Measurements from ENCODE around the gene MYO19.

- TF ChIP-seq CTCF (conservative IDR thresholded peaks at IDR 0.05) (no peak), ZFX (IDR thresholded peaks at IDR 0.05) (no peak)
Measured at GRCh38 chr17:36459601-36460000, 75.1 kb downstream of the MYO19 start.
